HG03095 (cell line): ENCODE measurements around the gene MPPED1.

ENCODE experiments used
- ATAC-seq: cut with Tn5 transposase; IDR thresholded peaks from one replicate; pipeline ENCODE4 v1.9.1; 2021; ENCODE audit warnings: moderate library complexity; ENCODE audit not compliant: unreplicated experiment

The MPPED1 gene

DNA sequence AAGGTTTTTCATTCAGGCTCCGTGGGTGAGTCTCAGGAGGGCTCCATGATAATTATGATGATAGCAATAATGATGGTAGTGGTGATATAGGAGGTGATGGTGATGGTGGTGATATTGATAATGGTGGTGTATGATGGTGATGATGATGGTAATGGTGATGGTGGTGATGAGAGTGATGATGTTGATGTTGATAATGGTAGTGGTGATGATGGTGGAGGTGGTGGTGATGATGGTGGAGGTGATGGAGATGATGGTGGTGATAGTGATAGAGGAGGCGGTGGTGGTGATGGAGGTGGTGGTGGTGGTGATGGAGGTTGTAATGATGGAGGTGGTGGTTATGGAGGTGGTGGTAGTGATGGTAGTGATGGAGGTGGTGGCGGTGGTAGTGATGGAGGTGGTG, 79.4 kb downstream of the MPPED1 start:
- ATAC-seq: no peak

DNA sequence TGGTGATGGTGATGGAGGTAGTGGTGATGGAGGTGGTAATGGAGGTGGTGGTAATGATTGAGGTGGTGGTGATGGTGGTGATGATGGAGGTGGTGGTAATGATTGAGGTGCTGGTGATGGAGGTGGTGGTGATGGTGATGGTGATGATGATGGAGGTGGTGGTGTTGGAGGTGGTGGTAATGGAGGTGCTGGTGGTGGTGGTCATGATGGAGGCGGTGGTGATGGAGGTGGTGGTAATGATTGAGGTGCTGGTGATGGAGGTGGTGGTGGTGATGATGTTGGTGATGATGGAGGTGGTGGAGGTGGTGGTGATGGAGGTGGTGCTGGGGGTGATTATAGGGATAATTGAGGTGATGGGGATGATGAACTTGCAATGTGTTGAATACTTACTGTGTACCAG, 79.9 kb downstream of the MPPED1 start:
- no peak for ATAC-seq

DNA sequence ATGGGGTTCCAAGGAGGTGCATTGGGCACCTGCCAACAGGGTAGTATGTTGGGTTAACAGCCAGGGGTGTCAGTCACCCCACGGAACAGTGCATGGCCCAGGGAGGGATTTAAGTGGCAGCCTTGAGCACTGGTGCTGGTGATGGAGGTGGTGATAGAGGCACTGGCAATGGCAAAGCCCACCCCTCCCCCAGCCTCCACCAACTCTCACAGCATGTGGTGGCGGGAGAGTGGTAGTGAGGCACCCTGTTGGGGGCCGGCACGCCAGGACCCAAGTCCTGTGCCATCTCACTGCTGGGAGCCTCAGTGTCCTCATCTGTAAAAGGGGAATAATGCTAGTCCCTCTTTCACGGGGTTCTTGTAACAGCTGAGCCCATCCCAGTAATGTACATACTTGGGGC, 81.5 kb downstream of the MPPED1 start:
- ATAC-seq: no peak

DNA sequence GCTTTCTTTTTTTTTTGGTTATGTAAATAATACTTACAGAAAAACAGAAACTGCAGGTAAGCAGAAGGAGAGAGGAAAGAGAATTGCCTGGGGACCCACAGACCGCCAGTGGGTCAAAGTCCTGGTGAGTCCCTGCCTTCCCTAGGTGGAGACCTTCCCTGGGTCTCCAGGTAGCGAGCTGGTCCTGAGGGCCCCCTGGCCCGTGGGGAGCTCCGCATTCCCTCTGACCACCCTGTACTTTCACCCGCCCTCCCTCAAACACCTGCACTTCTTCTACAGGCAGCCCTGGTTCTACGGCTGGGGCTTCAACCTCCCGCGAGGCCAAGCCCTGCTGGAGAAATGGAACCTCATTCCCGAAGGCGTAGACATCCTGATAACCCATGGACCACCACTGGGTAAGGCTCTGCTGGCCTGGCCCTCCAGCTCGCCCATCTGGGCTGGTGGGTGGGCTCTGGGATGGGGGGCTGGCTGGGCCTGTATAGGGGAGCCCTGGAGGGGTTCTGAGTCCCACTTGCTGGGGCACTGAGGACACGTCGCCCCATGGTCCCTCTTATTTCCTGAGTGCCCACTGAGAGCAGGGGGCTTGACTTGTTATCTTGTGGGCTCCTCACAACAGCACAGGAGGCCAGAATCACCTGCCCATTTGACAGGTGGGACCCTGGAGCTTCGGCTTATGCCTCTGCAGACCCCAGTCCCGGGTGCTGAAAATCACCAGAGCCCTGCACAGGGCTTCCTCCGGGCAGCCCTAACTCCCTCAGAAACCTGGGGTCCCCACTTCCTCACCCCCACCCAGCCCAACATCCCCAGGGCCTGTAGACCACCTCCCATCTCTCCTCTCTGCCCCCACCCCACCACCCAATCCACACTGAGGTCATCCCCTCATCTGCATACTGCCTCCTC, 86.4 kb downstream of the MPPED1 start:
- ATAC-seq: no peak

DNA sequence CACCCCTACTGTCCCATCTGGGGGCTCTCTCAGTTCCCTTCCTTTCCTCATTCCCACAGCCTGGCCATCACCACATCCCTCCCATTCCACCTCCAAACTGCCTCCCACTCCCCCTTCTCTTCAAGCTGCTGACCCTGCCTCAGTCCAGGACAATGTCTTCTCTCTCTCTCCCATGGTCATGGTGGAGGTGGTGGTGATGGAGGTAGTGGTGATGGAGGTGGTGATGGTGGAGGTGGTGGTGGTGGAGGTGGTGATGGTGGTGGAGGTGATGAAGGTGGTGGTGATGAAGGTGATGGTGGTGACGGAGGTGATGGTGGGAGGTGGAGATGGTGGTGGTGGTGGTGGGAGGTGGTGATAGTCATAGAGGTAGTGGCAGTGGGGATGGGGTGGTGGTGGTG, 87.0 kb downstream of the MPPED1 start:
- no peak for ATAC-seq

DNA sequence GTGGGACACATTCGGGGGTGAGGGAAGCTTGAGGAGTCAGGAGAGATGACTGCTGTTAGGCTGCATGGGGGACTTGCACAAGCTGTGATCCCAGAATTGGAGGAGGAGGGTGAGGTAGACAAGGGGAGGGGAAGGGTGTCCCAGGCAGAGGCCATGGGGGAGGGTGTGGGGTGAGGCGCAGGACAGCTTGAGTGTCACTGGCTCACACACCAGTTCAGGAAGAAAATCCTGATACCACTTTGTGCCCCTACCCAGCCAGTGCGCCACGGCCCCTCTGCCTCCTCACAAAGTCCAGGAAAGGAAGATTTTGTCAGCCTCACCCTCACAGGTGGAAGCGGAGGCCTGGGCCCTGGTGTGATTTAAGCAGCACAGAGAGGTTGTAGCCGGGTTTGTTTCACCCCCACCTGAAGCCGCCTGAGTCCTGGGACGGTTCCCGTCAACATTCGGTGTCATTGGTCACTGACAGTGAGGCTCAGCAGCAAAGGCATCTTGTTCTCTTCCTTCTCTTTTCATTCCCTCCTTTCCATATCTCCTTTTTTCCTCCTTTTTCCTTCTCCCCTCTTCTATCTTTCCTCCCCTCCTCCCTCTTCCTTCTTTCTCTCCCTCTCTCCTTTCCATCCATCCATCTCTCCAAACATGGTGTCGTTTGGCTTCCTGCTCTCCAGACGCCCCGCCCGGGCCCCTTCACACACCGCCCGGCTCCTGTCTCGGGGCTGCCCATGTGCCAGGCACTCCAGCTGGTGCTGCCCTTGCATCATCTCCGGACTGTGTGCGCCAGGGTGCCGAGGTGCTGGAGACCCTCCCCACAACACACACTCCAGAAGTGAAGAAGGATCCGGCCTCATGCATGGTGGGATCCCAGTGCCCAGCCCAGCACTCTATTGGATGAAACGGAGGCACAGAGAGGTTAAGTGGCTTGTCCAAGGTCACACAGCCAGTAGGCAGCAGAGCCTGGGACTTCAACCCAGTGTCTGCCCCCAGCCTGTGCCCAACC, 89.3 kb downstream of the MPPED1 start:
- ATAC-seq: no peak

DNA sequence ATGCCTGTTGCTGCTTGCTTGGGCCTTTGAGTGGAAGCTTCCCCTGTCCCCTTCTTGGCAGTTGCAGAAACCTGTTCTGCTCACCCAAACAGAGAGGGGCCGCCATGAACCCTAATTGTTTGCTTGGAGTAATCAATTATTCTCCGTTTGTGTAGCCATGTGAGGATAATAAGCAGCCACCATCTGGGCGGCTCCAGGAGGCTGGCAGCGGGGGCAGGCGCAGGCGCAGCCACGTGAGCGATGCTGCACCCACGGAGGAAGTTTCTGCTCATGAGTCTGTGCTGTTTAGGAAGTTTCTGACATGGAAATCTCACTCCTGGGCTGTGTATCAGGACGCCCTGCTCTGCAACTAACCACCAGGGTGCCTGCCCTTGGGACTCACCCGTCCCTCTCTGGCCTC, 90.1 kb downstream of the MPPED1 start:
- ATAC-seq: no peak

DNA sequence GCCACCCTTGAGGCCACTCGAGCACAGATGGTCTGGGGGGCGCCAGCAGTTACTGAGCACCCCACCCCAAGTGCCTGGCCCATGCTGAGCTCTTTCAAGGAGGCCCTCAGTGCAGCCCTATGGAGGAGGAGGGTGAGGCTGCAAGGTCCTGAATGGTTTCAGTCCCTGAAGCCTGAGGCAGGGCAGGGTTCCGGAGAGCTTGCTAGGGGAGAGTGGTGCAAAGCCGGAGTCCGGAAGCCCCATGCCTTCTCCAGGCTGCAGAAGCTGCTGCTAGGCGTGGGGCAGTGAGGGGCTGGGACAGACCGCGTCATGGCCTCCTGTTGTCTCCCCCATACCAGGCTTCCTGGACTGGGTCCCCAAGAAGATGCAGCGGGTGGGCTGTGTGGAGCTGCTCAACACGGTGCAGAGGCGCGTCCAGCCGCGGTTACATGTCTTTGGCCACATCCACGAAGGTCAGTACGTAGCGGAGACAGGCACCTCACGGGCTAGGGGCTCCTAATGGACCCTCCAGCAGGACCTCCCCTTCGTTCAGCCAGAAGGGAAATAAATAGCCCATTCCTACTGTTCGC, 90.6 kb downstream of the MPPED1 start:
- ATAC-seq: no peak

DNA sequence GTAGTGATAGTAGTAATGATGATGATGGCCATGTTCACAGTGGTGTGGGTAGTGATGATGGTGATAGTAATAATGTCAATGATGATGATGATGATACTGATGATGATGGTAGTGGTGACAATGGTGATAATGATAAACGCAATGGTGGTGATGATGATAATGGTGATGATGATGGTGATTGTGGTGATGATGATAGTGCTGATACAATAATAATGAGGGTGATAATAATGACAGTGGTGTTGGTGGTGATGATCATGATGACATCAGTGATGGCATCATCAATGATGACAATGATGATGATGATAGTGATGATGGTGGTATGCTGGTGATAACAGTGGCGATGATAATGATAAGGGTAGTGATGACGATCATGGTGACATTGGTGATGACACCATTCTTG, 92.3 kb downstream of the MPPED1 start:
- no peak for ATAC-seq

DNA sequence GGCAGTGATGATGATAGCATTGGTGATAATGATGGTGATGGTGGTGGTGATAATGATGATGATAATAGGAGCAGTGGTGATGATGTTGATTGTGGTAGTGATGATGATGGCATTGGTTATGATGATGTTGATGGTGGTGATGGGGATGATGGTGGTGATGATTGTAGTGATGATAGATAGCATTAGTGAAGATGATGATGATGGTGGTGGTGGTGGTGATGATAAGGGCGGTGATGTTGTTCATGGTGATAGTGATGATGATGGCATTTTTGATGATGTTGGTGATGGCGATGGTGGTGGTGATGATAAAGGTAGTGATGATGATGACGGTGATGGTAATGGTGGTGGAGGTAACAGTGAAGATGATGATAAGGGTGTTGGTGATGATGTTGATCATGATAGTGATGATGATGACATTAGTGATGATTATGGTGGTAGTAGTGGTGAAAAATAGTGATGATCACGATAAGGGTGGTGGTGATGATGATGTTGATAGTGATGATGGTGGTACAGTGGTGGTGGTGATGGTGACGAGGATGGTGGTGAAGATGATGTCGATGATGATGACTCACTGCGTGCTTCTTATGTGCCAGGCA, 93.0 kb downstream of the MPPED1 start:
- ATAC-seq: no peak

DNA sequence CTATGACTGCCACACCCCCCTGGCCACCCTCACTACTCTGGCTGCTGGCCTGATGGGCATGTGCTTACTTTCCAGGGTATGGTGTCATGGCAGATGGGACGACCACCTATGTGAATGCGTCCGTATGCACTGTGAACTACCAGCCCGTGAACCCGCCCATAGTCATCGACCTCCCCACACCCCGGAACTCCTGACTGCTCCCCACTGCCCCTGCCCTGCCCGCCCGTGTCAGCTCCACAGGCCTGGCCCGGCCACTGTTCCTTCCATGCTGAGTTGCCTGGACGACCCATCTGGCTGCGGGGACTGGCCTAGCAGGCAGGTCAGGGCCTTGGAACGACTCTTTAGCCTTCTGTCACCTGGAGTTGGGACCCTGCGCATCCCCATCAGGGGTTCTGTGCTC, 93.6 kb downstream of the MPPED1 start:
- ATAC-seq: no peak

DNA sequence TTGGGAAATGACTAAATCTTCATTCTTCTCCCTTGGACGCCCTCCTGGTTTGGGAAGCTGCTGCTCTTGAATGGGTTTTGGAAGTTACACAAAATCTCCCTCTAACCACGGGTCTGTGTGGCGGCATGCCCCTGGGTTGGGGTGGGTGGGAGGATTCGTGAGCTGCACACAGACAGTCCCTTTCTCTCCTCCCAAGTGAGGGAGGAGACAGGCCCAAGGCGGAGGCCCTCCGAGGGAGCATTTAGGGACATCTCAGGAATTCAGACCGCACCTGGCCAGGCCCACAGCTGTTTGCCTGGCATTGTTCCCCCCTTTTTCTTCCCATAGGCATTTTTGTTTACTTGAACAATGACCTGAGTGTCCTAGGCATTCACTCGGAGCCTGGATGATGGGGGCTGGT, 94.1 kb downstream of the MPPED1 start:
- ATAC-seq: no peak

DNA sequence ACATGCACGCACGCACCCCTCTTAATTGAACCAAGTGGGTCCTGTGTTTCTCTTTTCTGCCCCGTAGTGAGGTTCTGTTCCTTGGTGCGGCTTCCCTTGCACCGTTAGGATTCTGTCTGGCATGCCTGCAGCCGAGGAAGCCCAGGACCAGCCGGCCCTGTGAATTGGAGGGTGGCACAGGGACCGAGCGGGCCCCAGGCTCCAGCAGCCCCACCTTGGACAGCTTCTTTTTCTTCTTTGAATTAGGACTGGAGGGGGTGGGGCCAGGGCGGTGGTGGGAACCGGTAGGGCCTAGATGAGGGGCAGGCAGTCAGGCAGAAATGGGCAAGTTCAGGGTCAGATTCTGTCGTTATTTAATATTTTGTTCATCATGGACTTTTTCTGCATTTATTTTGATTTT, 94.7 kb downstream of the MPPED1 start:
- no peak for ATAC-seq

DNA sequence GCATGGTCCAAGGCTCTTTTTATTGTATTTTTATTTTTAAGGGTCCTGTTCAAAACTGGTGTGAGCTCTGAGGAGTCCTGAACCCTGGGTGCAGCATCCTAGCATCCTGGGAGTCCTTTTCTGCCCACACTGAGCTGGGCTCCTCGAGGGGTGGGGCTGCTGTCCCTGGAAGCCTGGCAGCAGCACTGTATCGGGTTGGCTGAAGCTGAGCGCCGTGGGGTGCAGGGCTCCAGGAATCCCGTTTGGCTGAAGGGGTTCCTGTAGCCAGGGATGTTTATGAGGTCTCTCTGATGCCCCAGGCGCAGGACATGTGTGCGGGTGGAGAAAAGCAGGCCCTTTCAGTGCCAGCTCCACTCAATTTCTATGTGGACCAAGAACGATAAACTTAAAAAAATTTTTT, 95.4 kb downstream of the MPPED1 start:
- no peak for ATAC-seq

DNA sequence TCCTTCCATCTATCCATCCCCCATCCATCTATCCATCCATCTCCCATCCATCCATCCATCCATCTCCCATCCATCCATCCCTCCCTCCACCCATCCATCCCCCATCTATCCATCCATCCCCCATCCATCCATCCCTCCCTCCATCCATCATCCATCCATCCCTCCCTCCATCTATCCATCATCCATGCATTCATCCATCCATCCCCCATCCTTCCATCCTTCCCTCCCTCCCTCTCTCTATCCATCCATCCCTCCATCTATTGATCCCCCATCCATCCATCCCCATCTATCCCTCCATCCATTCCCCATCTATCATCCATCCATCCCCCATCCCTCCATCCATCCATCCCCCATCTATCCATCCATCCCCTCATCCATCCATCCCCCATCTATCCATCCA, 96.7 kb downstream of the MPPED1 start:
- ATAC-seq: no peak

DNA sequence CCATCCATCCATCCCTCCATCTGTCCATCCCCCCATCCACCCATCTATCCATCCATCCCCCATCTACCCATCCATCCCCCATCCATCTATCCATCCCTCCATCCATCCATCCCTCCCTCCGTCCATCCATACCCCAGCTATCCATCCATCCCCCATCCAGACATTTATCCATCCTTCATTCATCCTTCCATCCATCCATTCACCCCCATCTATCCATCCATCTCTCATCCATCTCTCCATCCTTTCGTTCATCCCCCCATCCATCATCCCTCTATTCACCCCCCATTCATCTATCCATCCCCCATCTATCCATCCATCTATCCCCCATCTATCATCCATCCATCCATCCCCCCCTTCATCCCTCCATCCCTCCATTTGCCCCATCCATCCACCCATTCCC, 97.5 kb downstream of the MPPED1 start:
- no peak for ATAC-seq

DNA sequence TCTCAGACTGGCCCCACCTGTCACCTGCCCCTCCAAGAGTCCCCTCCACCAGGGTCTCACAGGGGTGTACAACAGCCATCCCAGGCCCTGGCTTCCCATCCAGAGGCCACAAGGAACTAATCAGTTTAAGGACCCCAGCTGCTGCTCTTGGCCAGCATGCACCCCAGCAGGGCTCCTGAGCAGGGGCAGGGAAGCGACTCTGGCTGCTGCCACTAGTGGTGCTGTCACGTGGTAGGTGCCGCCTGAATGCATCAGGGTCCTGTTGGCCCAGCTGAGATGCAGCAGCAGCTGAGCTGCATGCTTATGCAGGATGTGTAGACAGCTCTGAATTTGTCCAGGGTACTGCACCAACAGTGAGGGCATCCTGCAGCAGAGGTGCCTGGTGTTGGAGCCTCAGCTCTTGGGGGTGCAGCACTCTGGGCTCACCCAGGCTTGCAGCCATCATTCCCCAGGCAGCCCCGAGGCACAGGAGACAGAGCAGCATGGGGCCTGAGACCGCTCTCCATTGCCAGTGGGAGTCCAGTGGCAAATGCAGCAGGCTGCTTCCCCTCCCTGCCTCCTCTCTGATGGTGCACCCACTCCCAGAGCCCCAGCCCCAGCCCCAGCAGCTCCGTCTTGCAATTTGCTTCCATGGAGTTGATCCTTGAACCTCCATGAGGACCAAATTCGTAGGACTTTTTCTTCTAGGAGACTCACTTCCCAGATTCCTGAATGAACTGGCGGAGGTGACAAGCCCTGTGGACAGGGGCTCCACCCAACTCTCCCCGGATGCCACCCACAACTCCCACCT, 98.7 kb downstream of the MPPED1 start:
- no peak for ATAC-seq

DNA sequence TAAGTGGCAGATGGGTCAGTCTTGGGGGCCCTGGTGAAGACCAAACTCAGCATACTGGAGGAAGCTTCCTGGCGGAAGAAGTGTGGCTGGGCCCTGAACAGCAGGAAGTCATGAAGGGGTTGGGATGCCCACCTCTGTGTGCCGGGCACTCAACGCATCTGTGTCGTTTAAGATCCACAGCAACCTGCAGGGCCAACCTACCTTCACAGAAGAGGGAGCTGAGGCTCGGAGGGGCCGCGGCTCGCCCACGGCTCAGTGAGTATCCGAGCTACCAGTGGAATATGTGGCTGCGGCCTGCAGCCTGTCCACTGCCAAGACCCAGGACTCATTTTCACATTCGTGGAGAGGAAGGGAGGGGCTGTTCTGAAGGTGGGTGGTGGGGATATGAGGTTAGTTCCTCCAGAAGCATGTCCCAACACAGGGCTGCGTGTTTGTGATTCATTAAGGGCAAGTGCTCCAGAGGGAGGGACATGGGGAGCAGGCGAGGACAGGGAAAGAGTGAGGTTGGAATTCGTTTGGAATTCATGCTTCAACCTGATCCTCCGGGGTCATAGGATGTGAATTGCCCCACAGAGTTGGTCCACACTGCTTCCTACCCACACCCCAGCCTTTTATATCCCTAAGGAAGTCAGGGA, 99.6 kb downstream of the MPPED1 start:
- ATAC-seq: no peak

DNA sequence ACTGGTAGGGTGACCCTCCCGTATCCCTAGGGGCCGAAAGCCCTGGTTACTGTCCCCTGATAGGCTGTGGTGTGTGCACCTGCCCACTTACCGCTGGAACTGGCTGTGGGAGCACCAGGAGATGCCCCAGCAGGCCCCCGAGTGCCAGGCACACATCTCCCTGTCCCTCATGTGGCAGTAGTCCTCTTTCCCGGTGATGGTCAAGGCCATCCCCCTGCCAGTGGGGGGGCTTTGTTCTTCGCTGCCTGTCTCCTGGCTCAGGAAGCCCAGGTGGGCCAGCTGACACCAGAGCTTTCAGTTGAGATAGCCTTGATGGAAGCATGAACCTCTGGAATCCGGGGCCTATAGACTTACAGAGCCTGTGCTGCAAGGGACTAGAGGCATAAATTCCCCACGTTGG, 100.5 kb downstream of the MPPED1 start:
- ATAC-seq: no peak
